Activated CD8-positive, alpha-beta memory T cell treated with anti-CD3 and anti-CD28 coated beads, Interleukin-2, amount 50 U/mL, for 48 hours (primary cell): ENCODE data around the gene SOHLH2.

ENCODE experiments used
- DNase-seq: peaks from one replicate; pipeline ENCODE4 v3.0.0-alpha.2; 2020

The SOHLH2 gene

GRCh38 chr13:36131222-36131930, 83.0 kb downstream of the SOHLH2 start, which contains the start of gene DCLK1:
Gene DCLK1 (minus strand): TSS chr13:36131382.
- no peak for DNase-seq

- DNase-seq = no peak
Measured at GRCh38 chr13:36130552-36131221, 83.7 kb downstream of the SOHLH2 start.

GRCh38 chr13:36130193-36130551, 84.2 kb downstream of the SOHLH2 start:
- no peak for DNase-seq

- DNase-seq = no peak
Measured at GRCh38 chr13:36129539-36129938, 84.8 kb downstream of the SOHLH2 start.

GRCh38 chr13:36126491-36126890, 87.9 kb downstream of the SOHLH2 start:
- no peak for DNase-seq

- no peak for DNase-seq
Measured at GRCh38 chr13:36125841-36126240, 88.5 kb downstream of the SOHLH2 start.

- no peak for DNase-seq
Measured at GRCh38 chr13:36124236-36124822, 90.0 kb downstream of the SOHLH2 start.
